Astrocyte (in vitro differentiated cells and primary cell): Measurements from ENCODE around the gene POU2F3. TPM values are rescaled to one million over a fixed set of nuclear protein-coding genes. Genes with fewer than 3 reads are reported as not detected.

Source experiments
- DNase-seq: peaks from one replicate; pipeline ENCODE4 v3.0.0-alpha.2; 2010; ENCODE audit warnings: low read depth
- FAIRE-seq: peaks from 2 replicates; lab custom pipeline; 2011; peaks lifted over from hg19 to GRCh38; lab: Jason Lieb, UNC
- H2AFZ ChIP-seq: 2 replicates; pipeline ENCODE4 v1.6.0; 2012; ENCODE audit warnings: low read depth, low read length, inconsistent platforms
- H3K27ac ChIP-seq: 2 replicates; pipeline ENCODE4 v1.5.1; 2011; ENCODE audit warnings: low read depth, low read length, inconsistent platforms
- H3K27me3 ChIP-seq: 2 replicates; pipeline ENCODE4 v1.6.0; 2011; ENCODE audit warnings: low read length, inconsistent platforms; ENCODE audit not compliant: insufficient read depth
- H3K36me3 ChIP-seq: 2 replicates; pipeline ENCODE4 v1.5.1; 2011; ENCODE audit warnings: low read length, inconsistent platforms; ENCODE audit not compliant: insufficient read depth
- H3K4me1 ChIP-seq: 2 replicates; pipeline ENCODE4 v1.5.1; 2011; ENCODE audit warnings: low read length, inconsistent platforms; ENCODE audit not compliant: insufficient read depth
- H3K4me2 ChIP-seq: 2 replicates; pipeline ENCODE4 v1.6.0; 2012; ENCODE audit warnings: low read length, inconsistent platforms
- H3K4me3 ChIP-seq: 2 replicates; pipeline ENCODE4 v1.5.1; 2011; ENCODE audit warnings: low read depth, mild to moderate bottlenecking, low read length, inconsistent platforms; ENCODE audit not compliant: insufficient read depth
- H3K79me2 ChIP-seq: 2 replicates; pipeline ENCODE4 v1.6.0; 2012; ENCODE audit warnings: mild to moderate bottlenecking, low read length, inconsistent platforms; ENCODE audit not compliant: insufficient read depth
- H3K9ac ChIP-seq: 2 replicates; pipeline ENCODE4 v1.6.0; 2012; ENCODE audit warnings: mild to moderate bottlenecking, low read length, inconsistent platforms
- H3K9me3 ChIP-seq: 2 replicates; pipeline ENCODE4 v1.5.1; 2012; ENCODE audit warnings: low read depth, mild to moderate bottlenecking, low read length, inconsistent platforms; ENCODE audit not compliant: insufficient read depth
- H4K20me1 ChIP-seq: 2 replicates; pipeline ENCODE4 v1.6.0; 2012; ENCODE audit warnings: low read length, inconsistent platforms; ENCODE audit not compliant: insufficient read depth
- H3K27ac Mint-ChIP-seq: one replicate; pipeline ENCODE4 v1.8.0; 2021; ENCODE audit warnings: mild to moderate bottlenecking, mixed read lengths; ENCODE audit not compliant: unreplicated experiment
- H3K27me3 Mint-ChIP-seq: one replicate; pipeline ENCODE4 v1.8.0; 2021; ENCODE audit warnings: low read depth, mixed read lengths; ENCODE audit not compliant: unreplicated experiment
- H3K36me3 Mint-ChIP-seq: one replicate; pipeline ENCODE4 v1.8.0; 2021; ENCODE audit warnings: low read depth, mixed read lengths; ENCODE audit not compliant: unreplicated experiment
- H3K4me1 Mint-ChIP-seq: one replicate; pipeline ENCODE4 v1.8.0; 2021; ENCODE audit warnings: low read depth, mixed read lengths; ENCODE audit not compliant: unreplicated experiment
- H3K4me3 Mint-ChIP-seq: one replicate; pipeline ENCODE4 v1.8.0; 2021; ENCODE audit warnings: mild to moderate bottlenecking, moderate library complexity, mixed read lengths; ENCODE audit not compliant: unreplicated experiment
- H3K9me3 Mint-ChIP-seq: one replicate; pipeline ENCODE4 v1.8.0; 2021; ENCODE audit warnings: mild to moderate bottlenecking, mixed read lengths; ENCODE audit not compliant: unreplicated experiment
- EZH2 ChIP-seq: IDR thresholded peaks from 2 replicates; pipeline ENCODE4 v1.6.1; 2012; ENCODE audit warnings: mild to moderate bottlenecking, low read length, inconsistent platforms; ENCODE audit not compliant: insufficient read depth
- total RNA-seq: library from RNA; stranded (reverse); gene quantifications from 2 replicates; pipeline ENCODE4 v1.2.1, GENCODE V29; 2021
- TF ChIP-seq, protein P1 (sequence below): IDR thresholded peaks from 2 replicates; pipeline ENCODE4 v1.5.1; 2011; ENCODE audit warnings: low read depth, mild to moderate bottlenecking, inconsistent platforms, low read length, moderate library complexity; ENCODE audit not compliant: insufficient read depth

The POU2F3 gene
- total RNA-seq, 1 donor from 2014 or later = 0.20 TPM

DNA sequence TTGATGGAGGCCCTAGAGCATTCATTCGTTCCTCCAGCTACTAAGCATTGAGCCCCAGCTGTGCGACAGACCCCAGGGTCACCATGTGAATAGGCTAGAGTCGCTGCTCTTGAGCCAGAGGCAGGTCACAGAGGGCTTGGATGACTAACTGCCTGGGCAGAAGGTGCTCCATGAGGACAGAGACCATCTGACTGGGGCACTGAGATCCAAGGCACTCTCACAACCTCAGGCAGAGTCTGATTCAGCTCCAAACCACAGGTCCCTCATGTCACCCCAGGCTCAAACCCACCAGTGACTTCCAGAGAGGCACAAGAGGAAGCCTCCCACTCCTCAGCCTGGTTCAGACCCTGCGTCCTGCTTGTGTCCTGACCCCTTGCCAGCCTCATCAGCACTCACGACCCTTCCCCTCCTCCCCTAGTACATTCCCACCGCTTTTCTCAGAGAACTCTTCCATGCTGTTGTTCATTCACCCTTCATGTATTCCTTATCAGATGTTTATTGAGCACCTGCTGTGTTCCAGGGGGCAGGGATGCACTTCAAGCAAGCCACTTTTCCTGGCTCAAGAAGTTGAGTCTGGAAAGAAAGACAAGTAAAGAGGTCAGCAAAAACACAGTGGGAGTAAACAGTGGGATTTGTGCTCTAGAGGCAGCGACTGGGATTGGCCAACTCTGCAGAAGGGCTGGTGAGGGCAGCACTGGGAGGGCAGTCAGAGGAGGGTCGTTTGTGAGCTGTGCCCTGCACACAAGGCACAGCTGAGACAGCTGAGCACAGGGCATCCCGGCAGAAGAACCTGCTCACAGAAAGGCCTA lies 19.8 kb upstream of the POU2F3 start:
- Histone ChIP-seq H3K27me3 (no peaks in the 10 kb centered on the region), H3K9me3 (no peaks in the 10 kb centered on the region), H3K4me2 (no peak overlapping the region), H3K79me2 (peaks cover 5% of the 10 kb centered on the region), H4K20me1 (peaks cover 69% of the 10 kb centered on the region), H3K36me3 (no peaks in the 10 kb centered on the region), H3K4me1 (peaks cover 12% of the 10 kb centered on the region), H2AFZ (no peak overlapping the region), H3K9ac (no peak overlapping the region), H3K27ac (no peak overlapping the region), H3K4me3 (no peak overlapping the region)
- Mint-ChIP-seq H3K27me3 (peaks cover 24% of the 10 kb centered on the region), H3K4me1 (peaks cover 13% of the 10 kb centered on the region), H3K36me3 (peaks cover 19% of the 10 kb centered on the region), H3K4me3 (no peak overlapping the region), H3K9me3 (peaks cover 2% of the 10 kb centered on the region), H3K27ac (no peak overlapping the region)
- FAIRE-seq (no peak), DNase-seq (no peak)
- TF ChIP-seq EZH2 = no peak

DNA sequence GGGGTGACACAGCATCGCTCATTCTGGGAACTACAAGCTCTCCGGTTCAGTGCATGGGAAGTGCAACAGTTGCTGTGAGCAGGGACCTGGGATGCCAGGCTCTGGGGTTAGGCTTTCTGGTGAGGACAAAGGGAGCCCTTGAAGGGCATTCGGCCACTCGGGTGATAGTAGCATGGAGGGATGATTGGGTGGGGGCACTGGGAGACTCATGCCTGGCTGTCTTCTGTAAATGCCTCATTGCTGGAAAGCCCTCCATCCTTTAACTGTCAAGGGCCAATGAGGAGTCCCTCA lies 19.2 kb upstream of the POU2F3 start:
- Histone ChIP-seq H3K79me2 (peaks cover 5% of the 10 kb centered on the region), H4K20me1 (peaks cover 64% of the 10 kb centered on the region), H3K9ac (no peak overlapping the region), H3K27me3 (no peaks in the 10 kb centered on the region), H3K36me3 (no peaks in the 10 kb centered on the region), H2AFZ (no peak overlapping the region), H3K4me3 (no peak overlapping the region), H3K9me3 (no peaks in the 10 kb centered on the region), H3K4me1 (peaks cover 10% of the 10 kb centered on the region), H3K4me2 (no peak overlapping the region), H3K27ac (no peak overlapping the region)
- peaks cover 2% of the 10 kb centered on the region for H3K9me3 Mint-ChIP-seq
- no peak for DNase-seq
- peaks cover 19% of the 10 kb centered on the region for H3K36me3 Mint-ChIP-seq
- TF ChIP-seq, protein P1, sequence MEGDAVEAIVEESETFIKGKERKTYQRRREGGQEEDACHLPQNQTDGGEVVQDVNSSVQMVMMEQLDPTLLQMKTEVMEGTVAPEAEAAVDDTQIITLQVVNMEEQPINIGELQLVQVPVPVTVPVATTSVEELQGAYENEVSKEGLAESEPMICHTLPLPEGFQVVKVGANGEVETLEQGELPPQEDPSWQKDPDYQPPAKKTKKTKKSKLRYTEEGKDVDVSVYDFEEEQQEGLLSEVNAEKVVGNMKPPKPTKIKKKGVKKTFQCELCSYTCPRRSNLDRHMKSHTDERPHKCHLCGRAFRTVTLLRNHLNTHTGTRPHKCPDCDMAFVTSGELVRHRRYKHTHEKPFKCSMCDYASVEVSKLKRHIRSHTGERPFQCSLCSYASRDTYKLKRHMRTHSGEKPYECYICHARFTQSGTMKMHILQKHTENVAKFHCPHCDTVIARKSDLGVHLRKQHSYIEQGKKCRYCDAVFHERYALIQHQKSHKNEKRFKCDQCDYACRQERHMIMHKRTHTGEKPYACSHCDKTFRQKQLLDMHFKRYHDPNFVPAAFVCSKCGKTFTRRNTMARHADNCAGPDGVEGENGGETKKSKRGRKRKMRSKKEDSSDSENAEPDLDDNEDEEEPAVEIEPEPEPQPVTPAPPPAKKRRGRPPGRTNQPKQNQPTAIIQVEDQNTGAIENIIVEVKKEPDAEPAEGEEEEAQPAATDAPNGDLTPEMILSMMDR = no peak
- TF ChIP-seq EZH2 = no peak
- H3K4me1 Mint-ChIP-seq = peaks cover 9% of the 10 kb centered on the region
- no peak for FAIRE-seq
- no peak overlapping the region for H3K4me3 Mint-ChIP-seq
- H3K27ac Mint-ChIP-seq = no peak overlapping the region
- peaks cover 26% of the 10 kb centered on the region for H3K27me3 Mint-ChIP-seq

DNA sequence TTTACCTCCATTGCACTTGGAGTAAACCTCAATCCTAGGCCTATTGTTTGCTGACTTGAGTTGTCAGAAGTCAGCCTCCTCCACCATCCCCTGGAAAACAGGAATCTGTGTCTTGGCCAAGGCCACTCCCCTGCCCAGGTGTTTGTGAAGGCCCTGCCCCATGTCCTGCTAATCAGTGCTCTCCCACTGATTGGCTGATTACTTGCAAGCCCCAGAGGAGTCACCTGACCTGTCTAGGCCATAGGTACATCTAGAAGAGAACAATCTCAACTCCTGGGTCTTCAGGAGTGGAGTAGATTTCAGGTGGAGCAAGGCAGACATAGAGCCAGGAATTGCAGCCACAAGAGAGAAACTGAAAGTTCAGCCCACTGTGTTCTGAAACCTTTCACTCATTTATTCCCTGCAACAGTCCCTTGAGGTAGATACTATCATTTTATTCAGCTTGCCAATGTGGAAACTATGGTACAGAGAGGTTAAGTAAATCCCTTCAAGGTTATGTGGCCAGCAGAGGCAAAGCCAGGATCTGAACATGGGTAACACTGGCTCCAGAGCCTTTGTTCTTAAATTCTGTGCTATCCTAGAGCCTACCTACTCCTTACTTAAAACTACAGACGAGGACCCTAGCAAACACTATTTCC lies 18.7 kb upstream of the POU2F3 start:
- Histone ChIP-seq H3K79me2 (peaks cover 5% of the 10 kb centered on the region), H4K20me1 (peaks cover 59% of the 10 kb centered on the region), H3K4me1 (peaks cover 9% of the 10 kb centered on the region), H3K36me3 (no peaks in the 10 kb centered on the region), H3K9ac (no peak overlapping the region), H3K27me3 (no peaks in the 10 kb centered on the region), H3K4me3 (no peak overlapping the region), H2AFZ (no peak overlapping the region), H3K27ac (no peak overlapping the region), H3K4me2 (no peak overlapping the region), H3K9me3 (no peaks in the 10 kb centered on the region)
- Mint-ChIP-seq H3K27me3 (peaks cover 27% of the 10 kb centered on the region), H3K36me3 (peaks cover 22% of the 10 kb centered on the region), H3K27ac (no peak overlapping the region), H3K4me1 (peaks cover 5% of the 10 kb centered on the region), H3K9me3 (peaks cover 2% of the 10 kb centered on the region), H3K4me3 (no peak overlapping the region)
- TF ChIP-seq, protein P1 = no peak
- no peak for TF ChIP-seq EZH2
- FAIRE-seq (no peak), DNase-seq (no peak)
